Astrocyte (in vitro differentiated cells and primary cell): ENCODE measurements around the gene BSG. TPM values are rescaled to one million over a fixed set of nuclear protein-coding genes. Genes with fewer than 3 reads are reported as not detected.

ENCODE experiments used
- DNase-seq: peaks from one replicate; pipeline ENCODE4 v3.0.0-alpha.2; 2010; ENCODE audit warnings: low read depth
- FAIRE-seq: peaks from 2 replicates; lab custom pipeline; 2011; peaks lifted over from hg19 to GRCh38; lab: Jason Lieb, UNC
- H2AFZ ChIP-seq: 2 replicates; pipeline ENCODE4 v1.6.0; 2012; ENCODE audit warnings: low read depth, low read length, inconsistent platforms
- H3K27ac ChIP-seq: 2 replicates; pipeline ENCODE4 v1.5.1; 2011; ENCODE audit warnings: low read depth, low read length, inconsistent platforms
- H3K27me3 ChIP-seq: 2 replicates; pipeline ENCODE4 v1.6.0; 2011; ENCODE audit warnings: low read length, inconsistent platforms; ENCODE audit not compliant: insufficient read depth
- H3K36me3 ChIP-seq: 2 replicates; pipeline ENCODE4 v1.5.1; 2011; ENCODE audit warnings: low read length, inconsistent platforms; ENCODE audit not compliant: insufficient read depth
- H3K4me1 ChIP-seq: 2 replicates; pipeline ENCODE4 v1.5.1; 2011; ENCODE audit warnings: low read length, inconsistent platforms; ENCODE audit not compliant: insufficient read depth
- H3K4me2 ChIP-seq: 2 replicates; pipeline ENCODE4 v1.6.0; 2012; ENCODE audit warnings: low read length, inconsistent platforms
- H3K4me3 ChIP-seq: 2 replicates; pipeline ENCODE4 v1.5.1; 2011; ENCODE audit warnings: low read depth, mild to moderate bottlenecking, low read length, inconsistent platforms; ENCODE audit not compliant: insufficient read depth
- H3K79me2 ChIP-seq: 2 replicates; pipeline ENCODE4 v1.6.0; 2012; ENCODE audit warnings: mild to moderate bottlenecking, low read length, inconsistent platforms; ENCODE audit not compliant: insufficient read depth
- H3K9ac ChIP-seq: 2 replicates; pipeline ENCODE4 v1.6.0; 2012; ENCODE audit warnings: mild to moderate bottlenecking, low read length, inconsistent platforms
- H3K9me3 ChIP-seq: 2 replicates; pipeline ENCODE4 v1.5.1; 2012; ENCODE audit warnings: low read depth, mild to moderate bottlenecking, low read length, inconsistent platforms; ENCODE audit not compliant: insufficient read depth
- H4K20me1 ChIP-seq: 2 replicates; pipeline ENCODE4 v1.6.0; 2012; ENCODE audit warnings: low read length, inconsistent platforms; ENCODE audit not compliant: insufficient read depth
- H3K27ac Mint-ChIP-seq: one replicate; pipeline ENCODE4 v1.8.0; 2021; ENCODE audit warnings: mild to moderate bottlenecking, mixed read lengths; ENCODE audit not compliant: unreplicated experiment
- H3K27me3 Mint-ChIP-seq: one replicate; pipeline ENCODE4 v1.8.0; 2021; ENCODE audit warnings: low read depth, mixed read lengths; ENCODE audit not compliant: unreplicated experiment
- H3K36me3 Mint-ChIP-seq: one replicate; pipeline ENCODE4 v1.8.0; 2021; ENCODE audit warnings: low read depth, mixed read lengths; ENCODE audit not compliant: unreplicated experiment
- H3K4me1 Mint-ChIP-seq: one replicate; pipeline ENCODE4 v1.8.0; 2021; ENCODE audit warnings: low read depth, mixed read lengths; ENCODE audit not compliant: unreplicated experiment
- H3K4me3 Mint-ChIP-seq: one replicate; pipeline ENCODE4 v1.8.0; 2021; ENCODE audit warnings: mild to moderate bottlenecking, moderate library complexity, mixed read lengths; ENCODE audit not compliant: unreplicated experiment
- H3K9me3 Mint-ChIP-seq: one replicate; pipeline ENCODE4 v1.8.0; 2021; ENCODE audit warnings: mild to moderate bottlenecking, mixed read lengths; ENCODE audit not compliant: unreplicated experiment
- EZH2 ChIP-seq: IDR thresholded peaks from 2 replicates; pipeline ENCODE4 v1.6.1; 2012; ENCODE audit warnings: mild to moderate bottlenecking, low read length, inconsistent platforms; ENCODE audit not compliant: insufficient read depth
- total RNA-seq: library from RNA; stranded (reverse); gene quantifications from 2 replicates; pipeline ENCODE4 v1.2.1, GENCODE V29; 2021
- TF ChIP-seq, protein P1 (sequence below): IDR thresholded peaks from 2 replicates; pipeline ENCODE4 v1.5.1; 2011; ENCODE audit warnings: low read depth, mild to moderate bottlenecking, inconsistent platforms, low read length, moderate library complexity; ENCODE audit not compliant: insufficient read depth

The BSG gene
- total RNA-seq, 1 donor from 2014 or later = 807 TPM

DNA sequence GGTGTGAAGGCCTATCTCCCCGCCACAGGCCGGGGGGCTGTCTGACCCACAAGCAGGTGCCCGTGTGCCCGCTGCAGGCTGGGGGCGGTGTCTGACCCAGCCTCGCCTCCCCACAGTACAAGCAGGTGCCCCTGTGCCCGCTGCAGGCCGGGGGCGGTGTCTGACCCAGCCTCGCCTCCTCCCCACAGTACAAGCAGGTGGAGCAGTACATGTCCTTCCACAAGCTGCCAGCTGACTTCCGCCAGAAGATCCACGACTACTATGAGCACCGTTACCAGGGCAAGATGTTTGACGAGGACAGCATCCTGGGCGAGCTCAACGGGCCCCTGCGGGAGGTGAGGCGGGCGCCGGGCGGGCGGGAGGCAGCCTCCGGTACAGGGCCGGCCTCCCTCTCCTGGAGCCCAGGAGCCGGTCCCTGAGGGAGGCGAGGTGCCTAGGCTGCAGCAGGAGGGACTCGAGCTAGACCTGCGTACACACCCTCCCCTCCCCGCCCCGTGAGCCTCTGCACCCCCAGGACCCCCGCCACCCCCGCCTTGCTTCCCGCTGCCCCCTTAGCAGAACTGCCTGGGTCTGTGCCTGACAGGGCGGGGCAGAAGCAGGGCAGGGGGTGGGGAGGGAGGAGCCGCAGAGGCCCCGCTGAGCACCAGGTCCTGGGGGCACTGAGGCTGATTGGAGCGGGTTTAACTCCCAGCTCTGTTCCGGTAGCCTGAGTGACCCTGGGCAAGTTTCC lies 37.8 kb downstream of the BSG start:
- TF ChIP-seq EZH2 = no peak
- TF ChIP-seq, protein P1, sequence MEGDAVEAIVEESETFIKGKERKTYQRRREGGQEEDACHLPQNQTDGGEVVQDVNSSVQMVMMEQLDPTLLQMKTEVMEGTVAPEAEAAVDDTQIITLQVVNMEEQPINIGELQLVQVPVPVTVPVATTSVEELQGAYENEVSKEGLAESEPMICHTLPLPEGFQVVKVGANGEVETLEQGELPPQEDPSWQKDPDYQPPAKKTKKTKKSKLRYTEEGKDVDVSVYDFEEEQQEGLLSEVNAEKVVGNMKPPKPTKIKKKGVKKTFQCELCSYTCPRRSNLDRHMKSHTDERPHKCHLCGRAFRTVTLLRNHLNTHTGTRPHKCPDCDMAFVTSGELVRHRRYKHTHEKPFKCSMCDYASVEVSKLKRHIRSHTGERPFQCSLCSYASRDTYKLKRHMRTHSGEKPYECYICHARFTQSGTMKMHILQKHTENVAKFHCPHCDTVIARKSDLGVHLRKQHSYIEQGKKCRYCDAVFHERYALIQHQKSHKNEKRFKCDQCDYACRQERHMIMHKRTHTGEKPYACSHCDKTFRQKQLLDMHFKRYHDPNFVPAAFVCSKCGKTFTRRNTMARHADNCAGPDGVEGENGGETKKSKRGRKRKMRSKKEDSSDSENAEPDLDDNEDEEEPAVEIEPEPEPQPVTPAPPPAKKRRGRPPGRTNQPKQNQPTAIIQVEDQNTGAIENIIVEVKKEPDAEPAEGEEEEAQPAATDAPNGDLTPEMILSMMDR = no peak
- peaks cover 19% of the 10 kb centered on the region for H3K4me1 ChIP-seq
- peaks cover 2% of the 10 kb centered on the region for H3K9me3 Mint-ChIP-seq
- H3K4me1 Mint-ChIP-seq = peaks cover 3% of the 10 kb centered on the region
- no peak overlapping the region for H3K4me3 ChIP-seq
- H3K27me3 Mint-ChIP-seq = no peaks in the 10 kb centered on the region
- H3K36me3 ChIP-seq = no peaks in the 10 kb centered on the region
- H3K36me3 Mint-ChIP-seq = peaks cover 15% of the 10 kb centered on the region
- no peak overlapping the region for H3K4me3 Mint-ChIP-seq
- peak overlapping the region; percentile 84 for H3K9ac ChIP-seq
- FAIRE-seq (no peak), DNase-seq (no peak)
- H4K20me1 ChIP-seq = no peaks in the 10 kb centered on the region
- peak overlapping the region; percentile 95 for H3K27ac ChIP-seq
- H3K4me2 ChIP-seq = peak overlapping the region; percentile 82
- no peaks in the 10 kb centered on the region for H3K9me3 ChIP-seq
- H3K27me3 ChIP-seq = no peaks in the 10 kb centered on the region
- no peak overlapping the region for H3K27ac Mint-ChIP-seq
- H2AFZ ChIP-seq = peak overlapping the region; percentile 63
- H3K79me2 ChIP-seq = no peaks in the 10 kb centered on the region

DNA sequence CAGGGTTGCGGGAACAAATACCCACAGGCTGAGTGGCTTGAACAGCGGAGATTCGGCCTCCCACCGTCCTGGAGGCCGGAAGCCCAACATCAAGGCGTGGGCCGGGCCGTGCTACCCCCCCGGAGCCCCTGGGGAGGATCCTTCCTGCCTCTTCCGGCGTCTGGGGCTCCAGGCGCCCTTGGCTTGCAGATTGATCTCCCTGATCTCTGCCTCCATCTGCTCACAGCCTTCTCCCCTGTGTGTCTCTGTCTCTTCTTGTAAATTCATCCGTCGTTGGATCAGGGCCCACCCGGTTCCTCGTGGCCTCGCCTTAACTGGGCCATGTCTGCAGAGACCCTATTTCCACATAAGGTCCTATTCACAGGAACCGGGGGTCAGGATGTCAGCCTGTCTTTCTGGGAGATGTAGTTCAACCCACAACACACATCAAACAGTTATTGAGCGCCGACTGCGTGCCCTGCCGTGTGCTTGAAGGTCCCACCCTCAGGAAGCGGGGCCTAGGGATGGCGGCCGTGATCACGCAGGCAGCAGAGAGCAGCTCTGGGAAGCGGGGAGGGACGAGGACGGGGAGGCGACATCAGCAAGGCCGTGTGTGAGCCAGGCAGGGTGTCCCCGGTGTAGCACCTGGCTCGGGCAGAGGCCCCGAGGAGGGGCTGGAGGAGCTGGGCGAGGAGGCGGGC lies 38.5 kb downstream of the BSG start:
- Histone ChIP-seq H3K4me1 (peaks cover 19% of the 10 kb centered on the region), H4K20me1 (no peaks in the 10 kb centered on the region), H3K27ac (peak overlapping the region; percentile 95), H3K9ac (peak overlapping the region; percentile 84), H3K4me3 (peak overlapping the region; percentile 30), H3K4me2 (peak overlapping the region; percentile 82), H3K27me3 (no peaks in the 10 kb centered on the region), H2AFZ (peak overlapping the region; percentile 63), H3K36me3 (no peaks in the 10 kb centered on the region), H3K9me3 (no peaks in the 10 kb centered on the region), H3K79me2 (no peaks in the 10 kb centered on the region)
- Mint-ChIP-seq H3K36me3 (peaks cover 15% of the 10 kb centered on the region), H3K9me3 (peaks cover 2% of the 10 kb centered on the region), H3K4me3 (no peak overlapping the region), H3K27me3 (no peaks in the 10 kb centered on the region), H3K27ac (peak overlapping the region; percentile 28), H3K4me1 (peaks cover 3% of the 10 kb centered on the region)
- TF ChIP-seq, protein P1 = no peak
- no peak for TF ChIP-seq EZH2
- peak; percentile 82 for DNase-seq
- no peak for FAIRE-seq

DNA sequence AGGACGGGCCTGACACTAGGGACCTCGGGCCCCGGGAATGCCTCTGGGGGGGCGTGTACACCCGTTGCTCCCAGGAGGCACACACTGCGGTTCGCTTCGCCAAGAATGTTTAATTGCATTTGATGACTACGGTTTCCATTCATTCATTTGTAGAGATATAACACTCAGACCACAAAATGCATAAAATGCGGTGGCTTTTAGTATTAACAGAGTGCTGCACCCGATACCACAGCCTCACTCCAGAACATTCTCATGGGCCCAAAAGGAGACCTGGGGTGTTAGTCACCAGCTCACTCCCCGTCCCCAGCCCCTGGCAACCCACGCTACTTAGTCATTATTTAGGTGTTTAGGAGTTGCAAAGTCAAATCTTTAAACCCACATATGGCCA lies 39.1 kb downstream of the BSG start:
- peak overlapping the region; percentile 63 for H2AFZ ChIP-seq
- TF ChIP-seq, protein P1 = no peak
- no peak for TF ChIP-seq EZH2
- no peaks in the 10 kb centered on the region for H3K79me2 ChIP-seq
- peak; percentile 66 for FAIRE-seq
- H3K27ac ChIP-seq = peak overlapping the region; percentile 95
- no peaks in the 10 kb centered on the region for H4K20me1 ChIP-seq
- peaks cover 3% of the 10 kb centered on the region for H3K4me1 Mint-ChIP-seq
- no peaks in the 10 kb centered on the region for H3K9me3 ChIP-seq
- peak; percentile 99 for DNase-seq
- H3K27me3 Mint-ChIP-seq = no peaks in the 10 kb centered on the region
- H3K4me3 Mint-ChIP-seq = no peak overlapping the region
- peak overlapping the region; percentile 82 for H3K4me2 ChIP-seq
- peak overlapping the region; percentile 84 for H3K9ac ChIP-seq
- H3K4me3 ChIP-seq = no peak overlapping the region
- peaks cover 2% of the 10 kb centered on the region for H3K9me3 Mint-ChIP-seq
- H3K4me1 ChIP-seq = peaks cover 19% of the 10 kb centered on the region
- H3K27me3 ChIP-seq = no peaks in the 10 kb centered on the region
- H3K27ac Mint-ChIP-seq = peak overlapping the region; percentile 28
- H3K36me3 ChIP-seq = no peaks in the 10 kb centered on the region
- peaks cover 15% of the 10 kb centered on the region for H3K36me3 Mint-ChIP-seq
